Testis (tissue), 3 donors: ENCODE results near the gene ZNF92. TPM values are rescaled to one million over a fixed set of nuclear protein-coding genes. Genes with fewer than 3 reads are reported as not detected.
"Not testable (repeated sequence)": the region's sequence is repeated elsewhere in the genome, so short reads cannot be mapped to it uniquely, and the experiment has no call there.

Experiments used
- DNase-seq: peaks from one replicate; pipeline ENCODE4 v3.0.0-alpha.2; 2019
- H3K27ac ChIP-seq, 2 donors: fragments of 200-600 bp; sonication (generic); one replicate each; pipeline ENCODE4 v1.5.1; 2019
- H3K27me3 ChIP-seq: fragments of 200-600 bp; sonication (generic); one replicate; pipeline ENCODE4 v1.5.1; 2019
- H3K36me3 ChIP-seq: fragments of 200-600 bp; sonication (generic); one replicate; pipeline ENCODE4 v1.5.1; 2017; ENCODE audit warnings: low read depth; ENCODE audit errors: missing control alignments
- H3K4me1 ChIP-seq: fragments of 200-600 bp; sonication (generic); one replicate; pipeline ENCODE4 v1.5.1; 2019
- H3K4me3 ChIP-seq, 2 donors: fragments of 200-600 bp; sonication (generic); one replicate each; pipeline ENCODE4 v1.5.1; 2017 to 2019
- H3K9me3 ChIP-seq: fragments of 200-600 bp; sonication (generic); one replicate; pipeline ENCODE4 v1.5.1; 2017
- POLR2A ChIP-seq: fragments of 450-650 bp; IDR thresholded peaks from one replicate; pipeline ENCODE4 v1.6.1; 2017; ENCODE audit warnings: antibody characterized with exemption, mild to moderate bottlenecking, moderate library complexity
- WGBS, 2 donors: methylation state at CpG; one replicate each; pipeline ENCODE4 v1.1.5; 2018; 5-methylcytosine and 5-hydroxymethylcytosine counted together
- intact Hi-C: fragments of 100-400 bp; cut with DNase I; formaldehyde crosslinking; loops from one replicate; pipeline ENCODE4 v1.15.1; 2023; ENCODE audit warnings: low total_unique reads
- polyA plus RNA-seq: library from polyadenylated mRNA; stranded (reverse); fragments of 350-450 nt; fragmentation: Illumina TruSeq; extraction: RNeasy Lipid Tissue Mini Kit (QIAGEN cat#74804); gene quantifications from one replicate; pipeline ENCODE4 v1.2.3, GENCODE V29; 2014; ENCODE audit warnings: low read depth, low replicate concordance; ENCODE audit not compliant: insufficient read depth
- total RNA-seq, 2 donors: library from RNA; depleted of rRNA; stranded (reverse); fragments of >200 nt; gene quantifications; one replicate each; pipeline ENCODE4 v1.2.3, GENCODE V29; 2016
- TF ChIP-seq, protein P1 (sequence below), 3 experiments: fragments of 450-650 bp in 2 of 3; fragments of 200-600 bp in 1 of 3; sonication (generic) in 1 of 3; IDR thresholded peaks; one replicate each; pipeline ENCODE4 v1.5.1; 2016 to 2019; ENCODE audit warnings: antibody characterized with exemption in 3 of 3, mild to moderate bottlenecking in 2 of 3, moderate library complexity in 1 of 3

Gene ZNF92
- total and polyA plus RNA-seq, 3 donors from 2014 or later, result 2.5 to 10.8 (median 9.6) TPM

DNA sequence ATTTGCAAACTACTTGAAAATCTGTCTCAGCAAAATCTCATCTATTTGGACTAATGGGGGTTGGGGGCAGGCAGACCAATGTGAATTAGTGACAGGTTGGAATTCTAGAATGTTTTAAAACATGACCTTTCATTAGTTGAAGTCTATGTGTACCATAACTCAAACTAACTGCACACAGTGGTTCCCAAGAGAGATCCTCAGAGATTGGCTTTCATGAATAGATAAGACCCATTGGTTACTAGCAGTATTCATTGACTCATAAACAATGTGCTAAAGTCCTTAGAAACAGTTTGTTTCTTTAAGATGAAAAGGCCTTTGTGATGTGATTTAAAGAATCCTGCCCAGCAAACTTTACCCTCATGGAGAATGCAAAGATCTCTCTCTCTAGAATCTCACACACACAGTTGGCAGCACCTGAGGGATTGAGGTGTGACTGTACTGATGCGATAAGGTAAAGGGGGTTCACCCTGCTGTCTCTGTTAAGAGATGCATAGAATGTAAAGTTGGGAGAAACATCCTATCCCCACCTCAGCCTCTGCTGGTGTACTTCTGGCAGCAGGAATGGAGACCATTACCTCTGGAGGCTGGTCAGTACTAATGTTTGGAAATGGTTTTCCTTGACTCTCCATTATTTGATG, 70.7 kb downstream of the ZNF92 start:
- 88 to 96% methylated on average over 1 of the region's 1 CpG for WGBS, 2 donors
- TF ChIP-seq, protein P1, sequence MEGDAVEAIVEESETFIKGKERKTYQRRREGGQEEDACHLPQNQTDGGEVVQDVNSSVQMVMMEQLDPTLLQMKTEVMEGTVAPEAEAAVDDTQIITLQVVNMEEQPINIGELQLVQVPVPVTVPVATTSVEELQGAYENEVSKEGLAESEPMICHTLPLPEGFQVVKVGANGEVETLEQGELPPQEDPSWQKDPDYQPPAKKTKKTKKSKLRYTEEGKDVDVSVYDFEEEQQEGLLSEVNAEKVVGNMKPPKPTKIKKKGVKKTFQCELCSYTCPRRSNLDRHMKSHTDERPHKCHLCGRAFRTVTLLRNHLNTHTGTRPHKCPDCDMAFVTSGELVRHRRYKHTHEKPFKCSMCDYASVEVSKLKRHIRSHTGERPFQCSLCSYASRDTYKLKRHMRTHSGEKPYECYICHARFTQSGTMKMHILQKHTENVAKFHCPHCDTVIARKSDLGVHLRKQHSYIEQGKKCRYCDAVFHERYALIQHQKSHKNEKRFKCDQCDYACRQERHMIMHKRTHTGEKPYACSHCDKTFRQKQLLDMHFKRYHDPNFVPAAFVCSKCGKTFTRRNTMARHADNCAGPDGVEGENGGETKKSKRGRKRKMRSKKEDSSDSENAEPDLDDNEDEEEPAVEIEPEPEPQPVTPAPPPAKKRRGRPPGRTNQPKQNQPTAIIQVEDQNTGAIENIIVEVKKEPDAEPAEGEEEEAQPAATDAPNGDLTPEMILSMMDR (IDR thresholded peaks at IDR 0.05), result no peak
- no peak for TF ChIP-seq POLR2A

GRCh38 chr7:65444899-65445823, 71.5 kb downstream of the ZNF92 start:
- no peak for TF ChIP-seq POLR2A
- no peaks in the 10 kb centered on the region for H3K9me3 ChIP-seq
- H3K4me1 ChIP-seq, result no peaks in the 10 kb centered on the region
- 52 to 54% methylated on average over 4 of the region's 4 CpGs for WGBS, 2 donors
- no peak overlapping the region for H3K4me3 ChIP-seq
- intact Hi-C loops, result no loop called here
- H3K36me3 ChIP-seq, result no peaks in the 10 kb centered on the region
- DNase-seq, result no peak
- H3K27me3 ChIP-seq, result no peaks in the 10 kb centered on the region
- no peak overlapping the region for H3K27ac ChIP-seq

More for the DNA sequence above, 70.7 kb downstream of the ZNF92 start:
- intact Hi-C loops, result no loop called here
- DNase-seq, result no peak
- no peaks in the 10 kb centered on the region for H3K9me3 ChIP-seq
- H3K27me3 ChIP-seq, result no peaks in the 10 kb centered on the region
- H3K36me3 ChIP-seq, result no peaks in the 10 kb centered on the region
- no peak overlapping the region for H3K4me3 ChIP-seq
- no peaks in the 10 kb centered on the region for H3K4me1 ChIP-seq
- no peak overlapping the region for H3K27ac ChIP-seq

- intact Hi-C loops, H3K9me3 ChIP-seq, H3K36me3 ChIP-seq, H3K27ac ChIP-seq, H3K4me3 ChIP-seq, H3K27me3 ChIP-seq, H3K4me1 ChIP-seq: not testable (repeated sequence)
- WGBS, 2 donors, result 79 to 85% methylated on average over 8 of the region's 8 CpGs
- peak; percentile 66 for DNase-seq
Observed at GRCh38 chr7:65447041-65447440, 73.4 kb downstream of the ZNF92 start.

DNA sequence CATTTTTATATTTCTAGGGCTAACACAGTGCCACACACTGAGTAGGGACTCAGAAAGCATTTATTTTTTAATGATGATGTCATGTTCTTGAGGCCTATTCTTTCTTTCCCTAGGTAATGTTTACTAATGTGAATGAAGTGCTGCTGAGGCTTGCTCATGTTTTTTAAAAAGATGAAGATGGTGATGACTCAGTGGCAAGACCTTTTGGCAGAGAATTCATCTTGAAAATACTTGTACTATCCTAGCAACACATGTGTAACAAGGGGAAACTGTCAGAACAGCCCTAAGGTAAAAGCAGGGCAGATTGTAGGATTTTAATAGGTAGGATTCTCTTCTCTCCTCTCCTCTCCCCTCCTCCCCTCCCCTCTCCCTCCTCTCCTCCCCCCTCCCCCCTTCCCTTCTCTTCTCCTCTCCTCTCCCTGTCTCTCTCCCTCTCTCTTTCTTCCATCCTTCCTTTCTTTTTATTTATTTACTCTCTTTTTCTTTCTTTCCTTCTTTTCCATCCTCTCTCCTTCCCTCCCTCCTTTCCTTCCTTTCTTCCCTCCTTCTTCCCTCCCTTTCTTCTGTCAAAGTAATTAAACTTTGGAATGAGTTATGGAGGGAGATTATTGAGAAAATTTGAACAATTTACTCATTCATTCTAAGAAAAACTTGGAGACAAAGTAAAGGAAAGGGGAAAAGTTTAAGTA, 75.3 kb downstream of the ZNF92 start:
- no peaks in the 10 kb centered on the region for H3K36me3 ChIP-seq
- no peaks in the 10 kb centered on the region for H3K4me1 ChIP-seq
- no peak for DNase-seq
- intact Hi-C loops, result no loop called here
- H3K27me3 ChIP-seq, result no peaks in the 10 kb centered on the region
- H3K27ac ChIP-seq, result no peak overlapping the region
- H3K9me3 ChIP-seq, result no peaks in the 10 kb centered on the region
- no peak overlapping the region for H3K4me3 ChIP-seq
- TF ChIP-seq, protein P1 (IDR thresholded peaks at IDR 0.05), result no peak

DNA sequence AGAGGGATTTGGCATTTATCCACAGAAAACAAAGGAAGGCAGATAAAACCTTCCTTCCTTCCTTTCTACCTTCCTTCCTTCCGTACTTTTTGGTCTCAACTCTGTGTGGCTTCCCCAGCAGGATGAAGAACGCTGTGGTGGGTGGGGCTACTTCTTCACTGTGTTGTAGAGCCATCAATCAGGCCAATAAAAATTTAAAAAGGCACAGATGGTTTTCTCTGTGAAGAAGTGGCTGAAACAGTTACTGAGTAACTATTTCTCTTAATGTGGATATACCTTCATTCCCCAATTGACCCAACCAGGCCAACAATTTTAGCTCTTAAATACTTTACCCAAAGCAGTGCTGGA, 75.8 kb downstream of the ZNF92 start:
- no peak overlapping the region for H3K27ac ChIP-seq
- intact Hi-C loops, result no loop called here
- H3K4me3 ChIP-seq, result no peak overlapping the region
- no peaks in the 10 kb centered on the region for H3K27me3 ChIP-seq
- TF ChIP-seq, protein P1 (IDR thresholded peaks at IDR 0.05), result no peak
- TF ChIP-seq POLR2A, result no peak
- DNase-seq, result no peak
- 26 to 32% methylated on average over 2 of the region's 2 CpGs for WGBS, 2 donors
- no peaks in the 10 kb centered on the region for H3K4me1 ChIP-seq
- no peaks in the 10 kb centered on the region for H3K9me3 ChIP-seq
- no peaks in the 10 kb centered on the region for H3K36me3 ChIP-seq
